T1000 (cell line): Measurements from ENCODE around the gene LRMDA.
A peak's percentile ranks its signal among the peaks of the same experiment; 100 is the strongest.

ENCODE experiments used
- DNase-seq: peaks from one replicate; lab custom pipeline; 2025; ENCODE audit warnings: mixed read lengths; lab: John Stamatoyannopoulos, UW

Gene LRMDA

DNA sequence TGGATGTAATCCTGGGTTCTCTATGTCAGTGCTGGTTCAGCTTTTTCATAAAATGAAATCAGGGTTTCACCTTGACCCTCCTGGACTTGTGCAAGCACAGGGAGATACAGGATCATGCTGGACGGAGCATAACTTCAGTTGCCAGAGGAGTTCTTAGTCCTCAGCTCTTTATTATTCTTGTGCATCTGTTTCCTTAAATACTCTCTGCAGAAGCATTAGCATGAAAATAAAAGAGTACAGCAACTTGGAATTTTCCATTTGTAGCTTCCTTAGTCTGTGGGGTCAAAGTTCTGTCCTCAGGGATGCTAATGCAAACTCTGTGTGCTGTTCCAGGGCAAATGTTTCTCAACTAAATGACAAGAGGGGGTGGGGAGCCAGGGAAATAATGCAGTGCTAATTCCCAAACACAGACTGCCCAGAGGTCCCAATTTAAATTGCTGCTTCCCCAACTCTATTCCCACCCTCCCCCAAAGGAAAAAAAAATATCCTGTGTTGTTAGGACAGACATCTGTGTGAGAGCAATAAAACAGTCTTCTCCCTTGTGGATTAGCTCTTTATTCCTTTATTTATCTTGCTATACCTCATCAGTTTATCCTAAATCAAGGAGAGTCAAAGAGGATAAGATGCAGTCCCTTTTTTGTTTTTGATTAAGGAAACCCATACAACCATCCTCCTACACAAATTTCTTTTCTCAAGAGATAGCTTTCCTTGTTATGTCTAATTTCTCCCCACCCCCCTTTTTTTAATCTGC lies 905.0 kb downstream of the LRMDA start:
- no peak for DNase-seq

DNA sequence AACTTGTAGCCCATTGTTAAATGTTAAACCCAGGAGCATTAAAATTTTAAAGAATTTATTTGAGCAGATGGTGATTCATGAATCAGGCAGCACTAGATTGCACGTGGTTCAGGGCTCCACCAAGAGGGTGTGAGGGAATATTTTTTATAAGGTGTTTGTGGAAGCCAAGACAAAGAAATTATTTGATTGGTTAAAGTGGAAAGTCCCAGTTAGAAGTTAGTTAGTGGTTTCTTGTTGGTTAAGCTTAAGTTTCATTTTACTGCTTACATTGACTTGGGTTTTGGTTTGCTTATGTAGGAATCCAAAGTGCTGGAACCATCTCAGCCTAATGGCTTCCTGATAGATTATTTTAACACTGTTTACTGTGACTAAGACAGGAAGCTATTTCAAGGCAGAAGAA lies 906.2 kb downstream of the LRMDA start:
- DNase-seq, result no peak

DNA sequence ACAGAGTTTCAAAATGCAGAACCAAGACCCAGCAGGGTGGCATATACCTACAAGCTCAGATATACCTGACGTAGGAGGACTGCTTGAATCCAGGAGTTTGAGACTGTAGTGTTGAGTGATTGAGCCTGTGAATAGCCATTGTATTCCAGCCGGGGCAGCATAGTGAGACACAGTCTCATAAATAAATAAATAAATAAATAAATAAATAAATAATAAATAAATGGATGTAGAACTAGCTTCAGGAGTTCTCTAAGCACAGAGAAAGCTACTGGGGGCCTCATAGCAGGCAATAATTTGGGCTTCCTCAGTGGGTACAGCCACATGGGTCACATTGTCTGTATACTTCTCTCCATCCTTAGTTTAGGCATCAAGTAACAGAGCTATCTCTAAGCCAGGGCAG lies 906.8 kb downstream of the LRMDA start:
- DNase-seq, result no peak

DNA sequence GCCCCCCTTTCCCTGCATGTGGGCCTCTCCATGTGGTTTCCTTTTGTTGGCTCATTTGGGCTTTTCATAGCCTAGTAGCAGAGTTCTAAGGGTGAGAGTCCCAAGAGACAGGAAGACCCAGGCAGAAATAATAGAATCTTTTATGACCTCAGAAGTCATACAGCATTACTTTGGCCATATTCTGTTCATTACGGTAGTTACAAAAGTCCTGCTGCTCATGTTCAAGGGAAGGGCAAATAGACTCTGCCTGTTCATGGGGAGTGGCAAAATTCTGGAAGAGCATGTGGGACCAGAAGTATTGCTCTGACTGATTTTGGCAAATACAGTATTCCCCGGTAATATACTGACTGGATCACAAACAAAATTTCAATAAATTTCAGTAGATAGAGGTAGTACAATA lies 910.3 kb downstream of the LRMDA start:
- no peak for DNase-seq

DNA sequence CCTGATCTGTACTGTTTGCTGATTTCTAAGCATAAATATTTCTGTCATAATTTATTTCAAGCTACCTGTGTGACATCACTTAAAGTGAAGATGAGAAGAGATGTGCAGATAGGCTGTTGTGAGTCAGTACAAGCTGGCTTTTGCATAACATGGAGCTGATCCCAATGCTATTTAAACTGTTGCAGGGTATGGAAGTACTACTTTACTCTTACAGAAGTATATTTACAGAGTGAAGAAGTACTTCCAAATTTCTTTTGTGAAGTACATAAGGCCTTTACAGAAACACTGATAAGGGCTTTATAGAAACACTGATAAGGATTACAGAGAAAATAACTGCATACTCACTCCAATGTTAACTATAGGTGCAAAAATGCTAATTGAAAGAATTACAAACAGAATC lies 911.6 kb downstream of the LRMDA start:
- DNase-seq, result no peak

DNA sequence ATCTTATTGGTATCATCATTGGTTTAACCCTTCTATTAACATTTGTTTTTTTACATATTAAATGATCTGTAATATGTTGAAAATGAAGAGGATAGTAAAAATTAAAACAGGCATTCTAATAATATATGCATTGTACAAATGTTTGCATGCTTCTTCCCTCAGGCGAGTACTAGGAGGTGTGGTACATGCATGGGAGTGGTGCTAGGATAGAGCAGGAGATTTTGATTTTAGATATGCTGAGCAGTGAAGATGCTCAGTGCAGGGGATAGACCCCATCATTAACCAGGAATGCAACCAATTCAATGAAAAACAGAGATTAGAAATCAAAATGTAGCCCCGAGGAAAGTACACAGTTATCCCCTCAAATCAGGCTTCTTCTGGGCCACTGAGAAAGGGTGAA lies 916.4 kb downstream of the LRMDA start:
- no peak for DNase-seq

DNA sequence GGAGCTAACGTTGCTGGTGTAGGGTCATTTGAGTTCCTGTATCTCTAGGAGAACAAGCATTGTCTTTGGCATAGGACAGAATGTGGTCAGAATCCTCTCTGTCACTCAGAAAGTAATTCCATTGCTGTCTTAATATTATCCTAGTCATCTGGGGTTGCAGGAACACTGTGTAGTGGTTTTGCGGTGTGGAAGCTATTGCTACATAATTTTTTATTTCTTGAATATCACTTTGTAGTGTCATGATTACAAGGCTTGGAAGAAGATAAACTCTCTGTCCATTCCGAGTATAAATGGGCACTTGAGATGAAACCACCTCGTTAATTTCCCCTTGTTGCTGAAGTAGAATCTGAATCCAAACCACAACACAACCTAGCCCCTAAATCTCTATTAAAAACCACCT lies 919.2 kb downstream of the LRMDA start:
- DNase-seq, result no peak

DNA sequence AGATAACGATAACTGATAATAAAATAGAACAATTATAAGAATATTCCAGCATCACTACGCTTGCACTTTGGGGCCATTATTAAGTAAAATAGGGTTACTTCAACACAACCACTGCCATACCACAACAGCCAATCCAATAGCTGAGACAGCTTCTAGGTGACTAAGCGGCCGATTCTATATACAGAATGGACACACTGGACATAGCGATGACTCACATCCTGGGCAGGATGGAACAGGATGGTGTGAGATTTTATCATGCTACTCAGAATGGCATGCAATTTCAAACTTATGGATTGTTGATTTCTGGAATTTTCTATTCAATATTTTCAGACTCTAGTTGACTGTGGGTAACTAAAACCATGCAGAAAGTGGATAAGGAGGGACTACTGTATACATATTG lies 920.9 kb downstream of the LRMDA start:
- peak; percentile 38 for DNase-seq

DNA sequence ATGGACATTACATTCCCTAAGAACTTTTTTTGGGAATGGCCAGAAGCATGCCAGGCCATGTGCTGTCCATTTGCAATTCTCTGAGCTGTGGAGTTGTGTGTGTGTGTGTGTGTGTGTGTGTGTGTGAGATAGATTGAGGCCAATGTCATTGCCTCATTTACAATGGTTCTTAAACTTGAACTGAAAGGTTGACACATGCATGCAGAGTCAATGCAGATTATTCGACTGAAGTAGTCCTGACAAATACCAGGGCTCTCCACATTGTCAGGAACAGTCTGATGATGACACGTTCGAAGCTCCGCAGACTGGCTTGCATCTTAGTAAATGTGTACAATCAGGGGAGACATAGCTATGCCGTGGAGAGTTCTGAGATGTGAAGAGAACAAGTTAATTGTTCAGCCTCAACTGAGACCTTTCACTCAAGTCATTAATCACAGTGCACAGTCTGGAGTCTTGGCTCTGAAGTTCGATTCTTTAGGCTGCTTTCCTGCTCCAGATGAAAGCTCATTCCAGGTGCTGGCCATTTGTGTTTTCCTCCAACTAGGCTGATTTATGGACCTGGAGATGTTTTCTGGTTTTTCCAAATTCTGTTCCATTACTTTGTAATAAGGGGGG lies 921.9 kb downstream of the LRMDA start:
- no peak for DNase-seq

DNA sequence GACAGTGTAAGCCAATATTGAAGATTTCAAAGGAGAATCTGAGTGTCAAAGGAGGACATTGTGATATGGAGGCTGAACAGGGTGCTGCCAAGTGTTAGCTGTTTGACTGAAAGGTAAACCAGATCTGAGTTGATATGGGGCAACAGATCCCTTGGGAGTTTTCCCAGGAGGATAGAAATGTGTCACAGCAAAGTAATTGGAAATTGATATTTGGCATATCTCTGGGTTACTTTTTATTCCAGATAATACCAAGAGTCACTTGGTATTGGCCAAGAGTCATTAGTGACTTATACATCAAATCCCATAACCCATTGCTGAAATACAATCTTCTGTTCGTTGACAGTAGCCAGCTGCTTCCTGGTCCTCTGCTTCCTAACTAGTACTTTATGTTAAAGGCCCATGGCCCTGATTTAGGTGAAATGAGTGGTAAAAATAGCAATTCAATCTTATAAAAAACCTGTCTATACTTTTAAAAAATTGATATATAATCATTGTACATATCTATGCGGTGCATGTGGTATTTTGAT lies 922.9 kb downstream of the LRMDA start:
- DNase-seq, result no peak

DNA sequence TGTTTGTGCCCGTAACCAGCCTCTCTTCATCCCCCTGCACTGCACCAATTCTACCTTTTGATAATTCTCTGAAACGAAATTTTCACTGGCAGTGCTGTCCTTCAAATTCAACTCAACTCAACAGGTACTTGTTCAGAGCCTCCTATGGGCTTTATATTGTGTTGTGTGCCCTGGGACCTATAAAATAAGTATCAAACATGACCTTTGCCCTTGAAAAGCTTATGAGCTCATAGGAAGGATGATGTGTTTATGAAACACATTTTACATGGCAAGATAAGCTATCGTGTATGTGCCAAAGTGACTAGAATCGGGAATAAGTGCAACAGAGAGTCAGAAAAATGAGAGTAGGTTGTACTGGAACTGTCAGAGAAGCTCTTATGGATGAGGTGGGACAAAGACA lies 923.5 kb downstream of the LRMDA start:
- no peak for DNase-seq

DNA sequence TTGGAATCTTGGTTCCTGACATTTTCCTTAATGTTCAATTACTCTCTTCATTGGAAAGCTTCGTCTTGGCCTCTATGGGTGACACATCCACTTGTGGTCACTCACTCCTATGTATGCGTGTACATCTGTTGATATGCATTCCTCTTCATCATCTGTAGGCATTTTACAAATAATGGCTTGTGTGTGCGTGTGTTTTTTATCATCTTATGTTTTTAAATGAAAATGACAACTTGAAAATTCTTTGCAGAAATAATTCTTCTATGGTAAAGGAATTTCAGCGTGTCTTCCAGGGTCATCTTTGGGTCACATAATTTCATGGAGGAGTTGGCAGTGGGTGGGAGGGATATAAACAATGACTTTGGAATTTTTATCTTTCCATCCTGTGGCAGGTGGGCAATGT lies 925.1 kb downstream of the LRMDA start:
- no peak for DNase-seq

DNA sequence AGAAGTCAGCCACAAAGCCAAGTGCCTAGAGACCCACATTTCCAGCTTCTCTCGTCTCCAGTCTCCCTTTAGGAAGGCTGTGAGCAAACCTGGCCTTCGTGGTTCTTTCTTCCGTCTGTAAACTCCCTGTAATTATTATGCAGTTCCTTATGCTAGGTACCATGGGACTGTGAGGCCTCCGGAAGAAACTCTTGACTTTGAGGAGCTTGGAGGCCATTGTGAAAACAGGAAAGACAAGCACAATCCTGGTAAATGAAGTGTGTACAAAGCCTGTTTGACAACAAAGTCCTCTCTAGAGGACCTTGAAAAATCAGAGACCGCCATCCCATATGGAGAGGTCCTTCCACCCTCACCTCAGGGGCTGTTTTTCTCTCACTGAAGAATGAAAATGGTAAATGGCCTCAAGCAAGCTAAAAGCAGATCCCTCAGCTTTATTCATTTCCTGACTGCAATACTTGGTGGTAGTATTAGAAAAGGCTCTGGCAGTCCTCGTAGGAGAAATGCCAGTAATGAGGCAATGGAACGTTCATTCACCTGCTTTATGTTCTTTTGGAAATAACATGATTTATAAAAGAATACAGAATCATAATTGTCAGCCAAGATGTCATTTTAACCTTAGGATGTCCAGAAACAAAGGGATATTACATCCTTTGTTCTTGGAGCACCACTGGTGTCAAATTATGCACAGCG lies 926.4 kb downstream of the LRMDA start:
- DNase-seq, result no peak

DNA sequence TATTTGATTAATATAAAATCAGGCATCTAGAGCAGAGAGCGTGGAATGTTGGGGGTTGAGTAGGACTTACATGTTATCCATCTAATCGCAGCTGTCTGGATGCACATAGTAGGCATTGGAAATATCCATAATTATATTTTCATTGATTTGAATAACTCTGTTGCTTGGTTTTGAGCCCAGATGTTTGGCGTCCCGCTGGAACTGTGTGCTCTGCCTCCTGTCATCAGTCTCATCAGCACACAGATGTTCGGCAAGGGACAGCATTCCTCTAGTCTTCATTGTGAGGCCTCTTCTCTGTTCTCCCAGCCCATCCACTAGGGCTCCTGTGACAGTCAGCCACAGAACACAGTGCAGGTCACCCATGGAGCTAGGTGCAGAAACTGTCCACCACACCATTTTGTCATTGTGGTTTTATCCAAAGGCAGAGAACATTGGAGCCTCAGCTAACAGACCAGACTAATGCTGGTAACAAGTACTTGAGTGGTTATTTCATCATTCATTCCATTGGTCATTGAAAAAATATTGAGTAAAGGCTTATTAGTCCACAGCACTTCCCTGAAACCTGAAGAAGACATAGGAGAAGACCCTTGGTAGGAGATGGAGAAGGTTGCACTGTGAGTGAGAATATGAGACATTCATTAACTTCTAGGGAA lies 927.4 kb downstream of the LRMDA start:
- DNase-seq, result no peak

DNA sequence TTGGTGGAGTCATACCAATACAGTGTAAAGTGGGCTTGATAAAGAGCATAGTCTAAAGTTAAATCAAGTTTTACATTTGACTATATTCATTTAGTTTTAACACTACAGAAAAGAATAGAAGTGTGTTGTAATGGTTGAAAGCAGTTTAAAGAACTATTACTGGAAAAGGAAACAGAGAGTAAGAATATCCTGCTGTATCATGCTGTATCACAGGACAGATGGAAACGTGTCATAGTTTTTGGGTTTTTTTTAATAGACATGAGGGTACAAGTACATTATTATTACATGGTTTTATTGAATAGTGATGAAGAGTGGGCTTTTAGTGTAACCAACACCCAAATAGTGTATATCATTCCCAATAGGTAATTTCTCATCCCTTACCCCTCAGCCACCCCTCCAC lies 944.3 kb downstream of the LRMDA start:
- no peak for DNase-seq

DNA sequence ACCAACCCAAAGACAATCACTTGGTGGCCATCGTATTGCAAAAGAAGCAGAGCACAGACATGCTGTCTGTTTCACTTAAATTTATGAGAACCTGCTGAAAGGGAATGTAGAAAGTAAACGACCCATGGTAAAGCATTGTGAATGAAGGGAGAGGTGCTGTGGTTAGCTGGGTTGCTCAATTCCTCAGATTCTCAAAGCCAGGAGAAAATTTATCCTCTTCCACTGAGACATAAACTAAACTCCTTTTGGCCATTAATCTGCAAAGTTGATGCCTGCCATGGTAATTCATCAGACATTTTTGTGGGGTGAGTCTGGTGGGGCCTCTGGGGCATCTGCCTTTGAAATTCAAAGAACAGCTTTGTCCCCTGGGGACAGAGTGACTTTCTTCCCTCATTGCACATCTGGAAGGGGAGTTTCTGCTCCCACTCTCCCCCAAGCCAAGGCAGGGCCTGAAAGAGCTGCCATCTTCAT lies 951.0 kb downstream of the LRMDA start:
- peak; percentile 72 for DNase-seq

DNA sequence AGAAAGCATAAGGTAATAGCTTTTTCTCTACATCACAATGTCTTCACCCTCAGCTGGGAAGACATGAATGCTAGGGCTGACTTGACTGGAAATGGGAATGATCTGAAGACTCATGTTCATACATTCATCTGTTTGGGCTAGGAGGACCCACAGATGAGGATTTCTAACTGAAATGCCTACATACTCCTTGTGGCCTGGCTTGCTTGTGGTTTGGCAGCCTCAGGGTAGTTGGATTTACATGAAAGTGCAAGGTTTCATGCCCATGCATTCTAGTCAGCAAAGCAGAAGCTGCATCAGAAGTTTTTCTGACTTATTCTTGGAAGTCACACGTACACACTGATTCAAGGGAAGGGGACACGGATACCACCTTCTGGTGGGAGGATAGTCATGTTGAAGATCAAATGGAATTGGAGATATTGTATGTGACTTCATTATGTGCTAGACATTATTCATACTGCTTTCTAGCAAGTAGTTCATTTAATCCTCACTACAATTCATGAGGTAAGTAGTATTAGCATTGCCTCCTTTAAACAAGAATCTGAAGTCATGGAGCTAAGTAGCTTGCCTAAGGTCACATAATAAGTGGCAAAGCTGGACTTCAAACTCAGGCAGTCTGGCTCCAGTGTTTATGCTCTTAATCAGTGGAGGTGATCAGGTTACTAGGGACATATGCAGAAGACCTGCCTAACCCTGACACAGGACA lies 957.0 kb downstream of the LRMDA start:
- no peak for DNase-seq

DNA sequence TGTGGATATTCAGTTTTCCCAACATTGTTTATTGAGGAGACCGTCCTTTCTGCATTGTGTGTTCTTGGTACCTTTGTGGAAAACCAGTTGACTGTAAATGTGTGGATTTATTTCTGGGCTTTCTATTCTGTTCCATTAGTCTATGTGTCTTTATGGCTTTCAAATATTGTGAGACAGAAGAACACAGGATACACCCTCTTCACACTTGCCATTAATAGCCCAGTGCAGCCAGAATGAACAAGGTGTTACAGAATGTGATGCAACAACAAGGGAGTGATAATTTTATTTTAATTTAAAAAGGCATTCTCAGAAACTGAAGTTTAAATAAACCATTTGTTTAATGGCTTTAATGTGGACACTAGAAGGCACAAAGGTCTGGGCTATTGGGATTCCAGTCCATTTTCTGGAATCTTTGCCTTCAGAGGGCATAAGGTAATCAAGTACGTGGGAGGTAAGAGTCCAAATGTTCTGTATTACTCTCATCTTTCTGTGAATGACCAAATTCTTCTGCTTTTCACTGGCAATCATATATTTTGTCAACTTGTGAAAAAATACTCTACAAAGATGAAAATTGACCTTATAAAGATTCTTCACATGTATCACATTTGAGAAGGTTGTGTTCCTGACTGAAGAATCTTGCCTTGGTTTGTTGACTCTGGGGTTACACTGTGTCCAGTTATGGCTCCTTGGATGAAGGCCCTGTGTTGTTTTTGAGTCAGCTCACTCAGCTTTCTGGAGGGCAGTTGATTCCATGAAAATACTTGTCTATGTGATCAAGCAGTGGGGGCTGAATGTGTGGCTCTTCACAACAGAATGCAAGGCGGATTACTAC lies 962.7 kb downstream of the LRMDA start:
- DNase-seq, result no peak

DNA sequence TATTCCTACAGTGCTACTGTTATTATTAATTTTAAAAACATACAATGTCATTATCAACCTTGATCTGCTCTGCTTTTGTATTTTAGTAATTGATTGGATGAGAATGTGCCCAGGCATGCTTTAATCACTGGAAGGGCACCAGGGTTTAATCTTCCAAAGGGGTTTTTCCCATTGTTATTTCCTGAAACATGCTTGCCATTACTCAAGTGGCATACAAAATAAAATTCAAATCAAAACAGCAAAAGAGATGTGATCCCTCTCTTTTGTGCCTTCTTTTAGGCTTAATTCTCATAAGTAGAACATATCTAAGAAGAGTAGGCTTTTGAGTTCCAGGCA lies 963.3 kb downstream of the LRMDA start:
- DNase-seq, result no peak

DNA sequence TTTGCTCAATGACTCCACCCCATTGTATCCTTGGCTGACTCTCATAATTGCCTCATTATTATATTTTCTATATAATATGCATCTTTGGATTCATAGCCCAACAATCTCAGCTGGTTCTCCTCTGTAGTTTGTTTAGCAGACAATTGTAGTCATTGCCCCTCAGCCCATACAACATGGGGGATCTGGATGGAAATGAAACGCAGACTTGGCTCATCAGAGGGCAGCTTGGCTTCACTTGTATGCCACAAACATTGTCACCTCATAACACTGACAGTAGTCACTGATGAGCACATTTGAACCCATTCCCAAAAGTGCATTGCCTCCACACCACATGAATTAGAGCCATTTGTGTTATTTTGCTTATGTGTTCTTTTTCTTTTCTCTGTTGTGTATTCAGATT lies 963.8 kb downstream of the LRMDA start:
- DNase-seq, result no peak

DNA sequence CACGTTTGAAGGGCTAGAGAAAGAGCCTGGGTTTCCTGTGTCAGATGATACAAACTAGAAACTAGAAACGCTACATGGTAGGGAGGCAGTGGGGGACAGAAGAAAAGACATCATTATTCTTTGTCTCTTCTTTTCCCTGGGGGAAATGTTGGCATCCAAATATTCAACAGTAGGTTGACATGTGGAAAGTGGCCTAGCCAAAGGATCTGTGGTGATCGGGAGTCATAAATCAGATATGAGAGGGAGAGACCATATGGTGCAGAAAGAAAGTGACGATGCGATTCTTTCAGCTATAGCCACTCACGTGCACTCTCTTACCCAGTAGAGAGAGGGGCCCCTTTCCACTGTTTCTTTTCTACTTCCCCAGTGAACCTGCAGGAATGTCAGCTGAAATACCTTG lies 964.7 kb downstream of the LRMDA start:
- no peak for DNase-seq
